ENCODE data around the gene SHTN1.

The SHTN1 gene

GRCh38 chr10:116889066-116889465 lies 115.9 kb downstream of the SHTN1 start:
- Histone ChIP-seq H3K4me3 (replicated peaks; ENCODE audit: insufficient read depth, low read length) (no peak overlapping the region), H3K27ac (replicated peaks) (no peak overlapping the region), H3K27me3 (ENCODE audit: insufficient read depth, poor library complexity, severe bottlenecking) (peaks cover 15% of the 10 kb centered on the region)
- TF ChIP-seq SPI1 (IDR thresholded peaks at IDR 0.05; ENCODE audit: borderline replicate concordance, low read depth) (no peak), POLR2AphosphoS5 (IDR thresholded peaks at IDR 0.05; ENCODE audit: low read depth) (no peak), GABPA (IDR thresholded peaks at IDR 0.05; ENCODE audit: low read depth) (no peak), REST (IDR thresholded peaks at IDR 0.05; ENCODE audit: insufficient replicate concordance, low read depth) (no peak)
- TF ChIP-seq, protein P1, sequence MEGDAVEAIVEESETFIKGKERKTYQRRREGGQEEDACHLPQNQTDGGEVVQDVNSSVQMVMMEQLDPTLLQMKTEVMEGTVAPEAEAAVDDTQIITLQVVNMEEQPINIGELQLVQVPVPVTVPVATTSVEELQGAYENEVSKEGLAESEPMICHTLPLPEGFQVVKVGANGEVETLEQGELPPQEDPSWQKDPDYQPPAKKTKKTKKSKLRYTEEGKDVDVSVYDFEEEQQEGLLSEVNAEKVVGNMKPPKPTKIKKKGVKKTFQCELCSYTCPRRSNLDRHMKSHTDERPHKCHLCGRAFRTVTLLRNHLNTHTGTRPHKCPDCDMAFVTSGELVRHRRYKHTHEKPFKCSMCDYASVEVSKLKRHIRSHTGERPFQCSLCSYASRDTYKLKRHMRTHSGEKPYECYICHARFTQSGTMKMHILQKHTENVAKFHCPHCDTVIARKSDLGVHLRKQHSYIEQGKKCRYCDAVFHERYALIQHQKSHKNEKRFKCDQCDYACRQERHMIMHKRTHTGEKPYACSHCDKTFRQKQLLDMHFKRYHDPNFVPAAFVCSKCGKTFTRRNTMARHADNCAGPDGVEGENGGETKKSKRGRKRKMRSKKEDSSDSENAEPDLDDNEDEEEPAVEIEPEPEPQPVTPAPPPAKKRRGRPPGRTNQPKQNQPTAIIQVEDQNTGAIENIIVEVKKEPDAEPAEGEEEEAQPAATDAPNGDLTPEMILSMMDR (IDR thresholded peaks at IDR 0.05; ENCODE audit: insufficient read depth, low read length) = no peak
- DNase-seq (ENCODE audit: low read depth in 1 of 2, low spot score in 1 of 2) = no peak

DNA sequence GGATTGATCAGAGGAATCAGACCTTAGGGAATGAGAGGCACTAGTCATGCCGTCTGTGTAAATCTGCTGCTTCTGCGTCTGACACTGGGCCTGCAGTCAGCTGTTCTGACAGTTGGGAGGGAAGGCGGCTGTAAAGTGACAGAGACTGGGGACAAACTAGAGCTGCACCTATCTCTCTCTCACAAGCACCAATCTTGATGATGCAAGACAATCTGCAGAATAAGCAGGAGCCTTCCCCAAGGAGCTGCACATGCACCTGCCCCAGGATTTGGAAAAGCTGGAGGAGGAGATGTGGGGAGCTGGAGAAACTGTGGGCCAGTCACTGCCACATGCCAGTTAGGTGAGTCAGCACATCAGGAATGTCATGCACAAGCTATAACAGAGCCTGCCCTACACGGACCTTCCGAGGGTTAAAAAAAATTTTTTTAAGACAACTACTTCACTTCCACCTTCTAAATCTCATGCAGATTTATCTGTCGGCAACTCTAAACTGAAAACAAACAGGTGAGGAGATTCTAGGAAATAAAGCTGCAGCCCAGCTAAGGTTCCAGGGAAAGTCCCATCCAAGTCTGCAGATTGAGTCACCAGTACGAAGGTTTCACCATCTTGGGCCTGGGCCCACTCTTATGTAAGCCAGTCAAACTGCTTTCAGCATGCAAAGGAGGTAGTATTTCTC lies 116.5 kb downstream of the SHTN1 start:
- DNase-seq (ENCODE audit: low read depth in 1 of 2, low spot score in 1 of 2) = no peak
- Histone ChIP-seq H3K27me3 (ENCODE audit: insufficient read depth, poor library complexity, severe bottlenecking) (peaks cover 15% of the 10 kb centered on the region), H3K4me3 (replicated peaks; ENCODE audit: insufficient read depth, low read length) (no peak overlapping the region), H3K27ac (replicated peaks) (no peak overlapping the region)
- TF ChIP-seq, protein P1 (IDR thresholded peaks at IDR 0.05; ENCODE audit: insufficient read depth, low read length) = no peak
- no peak for TF ChIP-seq SPI1 (IDR thresholded peaks at IDR 0.05; ENCODE audit: borderline replicate concordance, low read depth)
- no peak for TF ChIP-seq REST (IDR thresholded peaks at IDR 0.05; ENCODE audit: insufficient replicate concordance, low read depth)
- TF ChIP-seq GABPA (IDR thresholded peaks at IDR 0.05; ENCODE audit: low read depth) = no peak
- TF ChIP-seq POLR2AphosphoS5 (IDR thresholded peaks at IDR 0.05; ENCODE audit: low read depth) = no peak

- TF ChIP-seq SPI1 (IDR thresholded peaks at IDR 0.05; ENCODE audit: borderline replicate concordance, low read depth) (no peak), POLR2AphosphoS5 (IDR thresholded peaks at IDR 0.05; ENCODE audit: low read depth) (no peak)
- TF ChIP-seq, protein P1 (IDR thresholded peaks at IDR 0.05; ENCODE audit: insufficient read depth, low read length) = no peak
- DNase-seq (ENCODE audit: low read depth in 1 of 2, low spot score in 1 of 2) = no peak
- no peak overlapping the region for H3K4me3 ChIP-seq (replicated peaks; ENCODE audit: insufficient read depth, low read length)
Measured at GRCh38 chr10:116886772-116887171, 118.2 kb downstream of the SHTN1 start.

DNA sequence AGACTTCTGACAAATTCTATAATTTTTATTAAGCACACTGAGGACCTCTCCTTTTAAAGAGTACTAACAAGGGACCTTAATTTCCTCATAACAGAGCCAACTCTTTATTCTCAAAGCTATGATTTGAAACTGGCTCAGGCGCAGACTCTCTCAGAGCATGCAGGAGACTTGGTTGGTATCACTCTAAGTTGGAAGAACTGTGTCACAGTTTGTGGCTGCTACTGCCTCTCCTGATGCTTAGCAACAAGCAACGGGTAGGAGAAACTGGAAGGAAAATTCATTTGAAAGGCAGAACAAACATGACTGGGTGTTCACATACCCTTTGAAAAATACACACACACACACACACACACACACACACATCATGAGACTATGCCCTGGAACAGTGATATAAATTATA lies 122.3 kb downstream of the SHTN1 start:
- Histone ChIP-seq H3K27me3 (ENCODE audit: insufficient read depth, poor library complexity, severe bottlenecking) (peaks cover 4% of the 10 kb centered on the region), H3K4me3 (replicated peaks; ENCODE audit: insufficient read depth, low read length) (no peak overlapping the region), H3K27ac (replicated peaks) (no peak overlapping the region)
- no peak for TF ChIP-seq REST (IDR thresholded peaks at IDR 0.05; ENCODE audit: insufficient replicate concordance, low read depth)
- no peak for TF ChIP-seq GABPA (IDR thresholded peaks at IDR 0.05; ENCODE audit: low read depth)
- TF ChIP-seq SPI1 (IDR thresholded peaks at IDR 0.05; ENCODE audit: borderline replicate concordance, low read depth) = no peak
- no peak for TF ChIP-seq POLR2AphosphoS5 (IDR thresholded peaks at IDR 0.05; ENCODE audit: low read depth)
- TF ChIP-seq, protein P1 (IDR thresholded peaks at IDR 0.05; ENCODE audit: insufficient read depth, low read length) = no peak
- no peak for DNase-seq (ENCODE audit: low read depth in 1 of 2, low spot score in 1 of 2)

More at GRCh38 chr10:116886772-116887171, 118.2 kb downstream of the SHTN1 start:
- H3K27me3 ChIP-seq (ENCODE audit: insufficient read depth, poor library complexity, severe bottlenecking) = peaks cover 9% of the 10 kb centered on the region
- no peak overlapping the region for H3K27ac ChIP-seq (replicated peaks)
